Stimulated activated naive CD8-positive, alpha-beta T cell treated with anti-CD3 and anti-CD28 coated beads, Interleukin-15, amount 100 ng/mL, for 72 hours (primary cell): ENCODE data around the gene ARHGAP26.

ENCODE experiments used
- ATAC-seq: fragments of 150-1000 bp; cut with Tn5 transposase; 2 replicates; pipeline ENCODE4 v1.10.0; 2021; ENCODE audit warnings: mild to moderate bottlenecking, moderate library complexity
- DNase-seq, 2 donors: peaks; one replicate each; pipeline ENCODE4 v3.0.0; 2021 to 2022
- H3K27ac Mint-ChIP-seq, 2 donors: one replicate each; pipeline ENCODE4 v1.8.0; 2022; ENCODE audit warnings: mild to moderate bottlenecking in 2 of 2, mixed read lengths in 2 of 2, moderate library complexity in 2 of 2
- H3K27me3 Mint-ChIP-seq: one replicate; pipeline ENCODE4 v1.8.0; 2022; ENCODE audit warnings: mixed read lengths
- H3K4me1 Mint-ChIP-seq: one replicate; pipeline ENCODE4 v1.8.0; 2022; ENCODE audit warnings: mild to moderate bottlenecking, mixed read lengths
- H3K4me3 Mint-ChIP-seq, 2 donors: one replicate each; pipeline ENCODE4 v1.8.0; 2022; ENCODE audit warnings: mild to moderate bottlenecking in 2 of 2, mixed read lengths in 2 of 2, moderate library complexity in 1 of 2
- H3K9me3 Mint-ChIP-seq, 2 donors: one replicate each; pipeline ENCODE4 v1.8.0; 2022; ENCODE audit warnings: mixed read lengths in 2 of 2

The ARHGAP26 gene

GRCh38 chr5:143168921-143169810 lies 399.0 kb downstream of the ARHGAP26 start:
- Mint-ChIP-seq H3K4me1 (no peaks in the 10 kb centered on the region), H3K27ac (no peak overlapping the region), H3K27me3 (no peaks in the 10 kb centered on the region), H3K4me3 (no peak overlapping the region), H3K9me3 (no peaks in the 10 kb centered on the region)
- ATAC-seq (no peak), DNase-seq (no peak)

- Mint-ChIP-seq H3K9me3 (no peaks in the 10 kb centered on the region), H3K27me3 (no peaks in the 10 kb centered on the region), H3K27ac (no peak overlapping the region)
Observed at GRCh38 chr5:143170104-143170503, 399.9 kb downstream of the ARHGAP26 start.

GRCh38 chr5:143170977-143171376 lies 400.8 kb downstream of the ARHGAP26 start:
- DNase-seq (no peak), ATAC-seq (no peak)
- Mint-ChIP-seq H3K9me3 (no peaks in the 10 kb centered on the region), H3K27me3 (no peaks in the 10 kb centered on the region), H3K4me3 (no peak overlapping the region), H3K4me1 (peaks cover 6% of the 10 kb centered on the region), H3K27ac (no peak overlapping the region)

More at GRCh38 chr5:143170104-143170503, 399.9 kb downstream of the ARHGAP26 start:
- DNase-seq (no peak), ATAC-seq (no peak)
- Mint-ChIP-seq H3K4me3 (no peak overlapping the region), H3K4me1 (peaks cover 4% of the 10 kb centered on the region)

- Mint-ChIP-seq H3K4me3 (no peak overlapping the region), H3K9me3 (no peaks in the 10 kb centered on the region), H3K27me3 (no peaks in the 10 kb centered on the region), H3K4me1 (peaks cover 6% of the 10 kb centered on the region), H3K27ac (no peak overlapping the region)
- ATAC-seq: no peak
- no peak for DNase-seq
Observed at GRCh38 chr5:143172739-143173138, 402.6 kb downstream of the ARHGAP26 start.

- no peak for DNase-seq
- no peak for ATAC-seq
- H3K4me1 Mint-ChIP-seq: peaks cover 6% of the 10 kb centered on the region
- H3K4me3 Mint-ChIP-seq: no peak overlapping the region
- H3K27me3 Mint-ChIP-seq: no peaks in the 10 kb centered on the region
- H3K27ac Mint-ChIP-seq: no peak overlapping the region
- H3K9me3 Mint-ChIP-seq: no peaks in the 10 kb centered on the region
Observed at GRCh38 chr5:143173139-143173889, 403.1 kb downstream of the ARHGAP26 start.

GRCh38 chr5:143174714-143175398 lies 404.7 kb downstream of the ARHGAP26 start:
- no peaks in the 10 kb centered on the region for H3K27me3 Mint-ChIP-seq
- no peaks in the 10 kb centered on the region for H3K9me3 Mint-ChIP-seq
- DNase-seq (no peak), ATAC-seq (no peak)
- no peak overlapping the region for H3K4me3 Mint-ChIP-seq
- H3K4me1 Mint-ChIP-seq: peaks cover 6% of the 10 kb centered on the region
- no peak overlapping the region for H3K27ac Mint-ChIP-seq

DNA sequence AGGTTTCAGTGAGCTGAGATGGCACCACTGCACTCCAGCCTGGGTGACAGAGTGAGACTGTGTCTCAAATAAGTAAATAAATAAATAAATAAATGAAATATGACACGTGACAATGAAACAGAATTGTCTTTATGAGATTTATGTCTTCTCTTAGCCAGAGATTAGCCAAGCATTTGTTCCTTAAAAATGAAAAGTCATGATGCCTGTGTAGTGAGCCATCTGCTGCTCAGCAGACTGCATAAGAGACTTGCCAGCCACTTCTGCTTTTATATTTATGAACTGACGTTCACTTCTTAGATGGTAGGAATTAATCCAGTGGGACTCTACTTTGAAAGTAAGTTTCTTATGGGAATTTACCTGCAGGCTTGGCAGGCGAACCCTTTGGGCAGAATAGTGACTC lies 405.9 kb downstream of the ARHGAP26 start:
- Mint-ChIP-seq H3K27me3 (no peaks in the 10 kb centered on the region), H3K4me3 (no peak overlapping the region), H3K9me3 (peaks cover 0 to 5% of the 10 kb centered on the region in 2 donors), H3K27ac (peak overlapping the region in 1 of 2 donors; percentile 39), H3K4me1 (peaks cover 6% of the 10 kb centered on the region)
- DNase-seq (no peak), ATAC-seq (no peak)

- no peak for ATAC-seq
- H3K9me3 Mint-ChIP-seq: peaks cover 0 to 11% of the 10 kb centered on the region in 2 donors
- H3K27ac Mint-ChIP-seq: no peak overlapping the region
- peaks cover 11% of the 10 kb centered on the region for H3K4me1 Mint-ChIP-seq
- H3K27me3 Mint-ChIP-seq: no peaks in the 10 kb centered on the region
- no peak for DNase-seq
- H3K4me3 Mint-ChIP-seq: no peak overlapping the region
Observed at GRCh38 chr5:143177263-143177983, 407.2 kb downstream of the ARHGAP26 start.

DNA sequence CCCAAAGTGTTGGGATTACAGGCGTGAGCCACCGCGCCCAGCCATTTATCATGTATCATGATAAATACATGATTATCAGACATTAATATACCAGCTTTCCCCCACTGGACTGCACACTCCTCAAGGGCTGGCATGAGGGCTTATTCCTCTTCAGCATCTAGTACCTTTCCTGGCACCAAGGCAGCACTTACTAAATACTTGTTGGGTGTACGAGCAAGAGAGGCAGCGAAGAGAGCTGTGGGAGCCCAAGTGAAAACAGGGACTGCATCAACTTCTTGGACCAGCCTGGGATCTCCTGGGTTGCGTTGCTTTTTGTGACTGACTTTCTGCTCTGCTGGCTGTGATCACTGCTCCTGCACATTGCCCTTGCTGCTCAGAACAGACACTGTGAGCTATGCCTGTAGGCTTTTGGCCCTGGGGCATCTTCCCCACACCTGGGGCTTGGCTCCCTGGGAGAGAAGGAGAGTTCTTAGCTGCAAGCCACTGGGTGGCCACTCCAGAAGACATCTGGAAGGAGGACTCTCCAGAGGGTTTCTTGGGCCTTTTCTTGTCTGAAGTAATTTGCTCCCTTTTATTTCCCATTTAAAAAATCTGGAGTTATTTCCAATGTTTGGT lies 409.1 kb downstream of the ARHGAP26 start:
- peaks cover 27% of the 10 kb centered on the region for H3K4me1 Mint-ChIP-seq
- peaks cover 0 to 11% of the 10 kb centered on the region in 2 donors for H3K9me3 Mint-ChIP-seq
- H3K27me3 Mint-ChIP-seq: no peaks in the 10 kb centered on the region
- DNase-seq: no peak
- no peak overlapping the region for H3K27ac Mint-ChIP-seq
- H3K4me3 Mint-ChIP-seq: no peak overlapping the region
- ATAC-seq: no peak

- peaks cover 32% of the 10 kb centered on the region for H3K4me1 Mint-ChIP-seq
- no peaks in the 10 kb centered on the region for H3K27me3 Mint-ChIP-seq
- no peak overlapping the region for H3K4me3 Mint-ChIP-seq
- no peak for DNase-seq
- peak overlapping the region in 1 of 2 donors; percentile 85 for H3K27ac Mint-ChIP-seq
- H3K9me3 Mint-ChIP-seq: peaks cover 0 to 11% of the 10 kb centered on the region in 2 donors
- ATAC-seq: no peak
Observed at GRCh38 chr5:143180751-143181150, 410.6 kb downstream of the ARHGAP26 start.

DNA sequence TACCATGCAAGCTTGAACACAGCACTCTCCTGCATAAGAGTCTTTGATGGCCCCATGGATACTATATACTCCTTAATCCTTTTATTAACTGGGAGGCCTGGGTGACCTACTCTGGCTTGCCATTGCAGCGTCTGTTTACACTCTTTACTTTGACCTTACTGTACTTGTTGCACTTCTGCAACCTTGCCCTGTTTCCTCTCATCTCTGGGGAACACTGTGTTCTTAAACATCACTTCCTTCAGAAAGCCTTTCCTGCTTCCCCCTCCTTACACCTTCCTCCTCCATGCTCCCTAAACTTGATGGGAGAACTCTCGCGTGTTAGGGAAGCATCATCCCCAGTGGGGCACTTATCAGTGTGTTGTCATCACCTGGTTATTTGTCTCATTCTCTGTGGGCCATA lies 411.0 kb downstream of the ARHGAP26 start:
- ATAC-seq: no peak
- Mint-ChIP-seq H3K27me3 (no peaks in the 10 kb centered on the region), H3K4me3 (no peak overlapping the region), H3K27ac (peak overlapping the region; percentile 21 to 85), H3K9me3 (peaks cover 0 to 11% of the 10 kb centered on the region in 2 donors), H3K4me1 (peaks cover 35% of the 10 kb centered on the region)
- no peak for DNase-seq

GRCh38 chr5:143182106-143182505 lies 411.9 kb downstream of the ARHGAP26 start:
- no peak for DNase-seq
- Mint-ChIP-seq H3K27ac (peak overlapping the region in 1 of 2 donors; percentile 88), H3K4me1 (peaks cover 44% of the 10 kb centered on the region), H3K9me3 (peaks cover 0 to 11% of the 10 kb centered on the region in 2 donors), H3K27me3 (no peaks in the 10 kb centered on the region), H3K4me3 (no peak overlapping the region)
- no peak for ATAC-seq

DNA sequence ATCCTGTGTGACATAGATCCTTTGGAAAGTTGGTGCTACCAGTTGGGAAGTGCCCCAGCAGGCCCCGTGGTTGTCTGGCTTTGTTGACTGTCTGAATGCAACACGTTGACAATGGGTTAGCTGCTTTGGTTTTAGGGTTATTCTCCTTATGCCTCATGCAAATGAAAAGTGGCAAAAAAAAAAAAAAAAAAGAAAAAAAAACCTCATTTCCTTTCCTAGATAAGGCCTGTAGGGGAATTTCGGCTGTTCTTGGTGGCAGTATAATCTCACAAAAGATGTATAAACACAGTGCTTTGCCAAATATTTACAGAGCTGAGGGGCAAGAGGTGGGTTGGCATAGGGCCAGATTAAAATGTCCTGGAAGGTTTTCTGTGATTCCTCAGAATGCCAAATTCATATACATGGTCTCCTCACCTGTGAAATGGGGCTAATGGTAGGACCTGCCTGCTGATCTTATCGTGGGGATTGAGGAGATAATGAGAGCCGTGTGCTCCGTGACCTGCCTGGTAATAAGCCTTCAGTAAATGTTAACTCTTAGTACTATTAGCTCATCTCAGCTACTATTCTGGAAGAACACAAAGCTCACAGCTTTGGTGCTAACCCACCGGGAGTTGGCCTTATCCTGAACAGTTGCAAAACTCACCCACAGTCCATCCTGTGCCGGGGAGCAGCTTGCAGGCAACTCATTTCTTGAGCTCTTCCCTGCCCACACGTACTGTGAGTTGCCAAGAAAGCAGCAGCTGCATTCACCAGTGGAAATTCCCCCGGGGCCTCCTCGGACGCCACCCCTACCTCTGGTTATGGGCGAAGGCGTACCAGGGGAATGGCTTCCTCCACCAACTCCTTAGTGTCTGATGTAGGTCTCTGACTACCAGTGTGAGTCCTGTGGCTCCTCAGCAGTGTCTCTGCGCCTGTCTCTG lies 413.0 kb downstream of the ARHGAP26 start:
- Mint-ChIP-seq H3K4me1 (peaks cover 55% of the 10 kb centered on the region), H3K27ac (peak overlapping the region in 1 of 2 donors; percentile 88), H3K27me3 (no peaks in the 10 kb centered on the region), H3K4me3 (peak overlapping the region; percentile 17 to 52), H3K9me3 (peaks cover under 1 to 11% of the 10 kb centered on the region in 2 donors)
- ATAC-seq (peak; percentile 82), DNase-seq (peak; percentile 19 to 69)

- Mint-ChIP-seq H3K9me3 (peaks cover 5 to 11% of the 10 kb centered on the region in 2 donors), H3K27ac (peak overlapping the region in 1 of 2 donors; percentile 73), H3K27me3 (no peaks in the 10 kb centered on the region), H3K4me3 (peak overlapping the region in 1 of 2 donors; percentile 42), H3K4me1 (peaks cover 62% of the 10 kb centered on the region)
- DNase-seq: no peak
- ATAC-seq: no peak
Observed at GRCh38 chr5:143183989-143184388, 413.8 kb downstream of the ARHGAP26 start.
